ENCODE measurements around the gene ERBB2. TPM values are rescaled to one million over a fixed set of nuclear protein-coding genes. Genes with fewer than 3 reads are reported as not detected.

Gene ERBB2
- total and polyA plus RNA-seq, 9 of the 15 experiments (the other 6 are each of a cell fraction or from before 2014, with no cell fraction given), result 0.74 to 5.6 (median 3.3) TPM

- CTCF ChIA-PET (ENCODE audit: low intra/inter-chr PET ratio), result no interaction called here
- DNase-seq (ENCODE audit: extremely low read depth in 1 of 4, low spot score in 3 of 4) (no peak), FAIRE-seq (no peak), ATAC-seq (peak; percentile 37; the same call in 2 of the 3 replicates)
- Histone ChIP-seq H3K9me1 (ENCODE audit: control insufficient read depth, insufficient read depth, low read length) (no peaks in the 10 kb centered on the region), H3K36me3 (ENCODE audit: control insufficient read depth, insufficient read depth, low read length) (no peaks in the 10 kb centered on the region), H3K27me3 (ENCODE audit: control insufficient read depth in 2 of 2, insufficient read depth in 2 of 2, low read length in 2 of 2) (no peaks in the 10 kb centered on the region), H3K27ac (ENCODE audit: extremely low read depth, low read depth, low read length) (no peak overlapping the region), H2AFZ (ENCODE audit: low read depth, low read length) (no peak overlapping the region), H3K4me2 (ENCODE audit: insufficient read depth, low read length) (no peak overlapping the region), H3K9me3 (replicated peaks; ENCODE audit: control insufficient read depth, insufficient read depth, low read depth, low read length) (no peaks in the 10 kb centered on the region), H3K4me3 (no peak overlapping the region), H3K9ac (ENCODE audit: insufficient read depth in 1 of 2, low read depth in 2 of 2, low read length in 2 of 2) (peak overlapping the region in 1 of 2 experiments; percentile 64; a peak in 2 of 4 replicates), H3K79me2 (ENCODE audit: control insufficient read depth, insufficient read depth, low read length) (no peaks in the 10 kb centered on the region), H4K20me1 (replicated peaks; ENCODE audit: control insufficient read depth, insufficient read depth, low read length) (no peaks in the 10 kb centered on the region), H3K4me1 (replicated peaks in 1 of 2; ENCODE audit: control insufficient read depth in 2 of 2, insufficient read depth in 2 of 2, low read length in 2 of 2) (peaks cover 0 to 13% of the 10 kb centered on the region in 2 experiments; a peak in 2 of 5 replicates)
- intact Hi-C loops (cut with micrococcal nuclease) (no loop called here), in situ Hi-C loops (cut with MboI) (no loop called here)
- BruUV-seq (replicated peaks), result no TSS peak
- WGBS (ENCODE audit: insufficient coverage, low coverage, missing lambda C conversion rate), result 47% methylated on average over 11 of the region's 11 CpGs
- TF ChIP-seq ZNF408 (CRISPR knock-in tag; IDR thresholded peaks at IDR 0.05; ENCODE audit: low read depth) (no peak), KAT8 (IDR thresholded peaks at IDR 0.05; ENCODE audit: low read depth) (no peak), ZBTB1 (CRISPR knock-in tag; IDR thresholded peaks at IDR 0.05; ENCODE audit: borderline replicate concordance, low read depth) (no peak), RUNX1 (IDR thresholded peaks at IDR 0.05; ENCODE audit: low read depth) (no peak), E2F3 (CRISPR knock-in tag; IDR thresholded peaks at IDR 0.05) (no peak), THRB (CRISPR knock-in tag; conservative IDR thresholded peaks at IDR 0.05) (no peak), ZBTB8A (IDR thresholded peaks at IDR 0.05; ENCODE audit: partially characterized antibody) (no peak), SIN3A (IDR thresholded peaks at IDR 0.05; ENCODE audit: borderline replicate concordance in 2 of 2, control insufficient read depth in 1 of 2, low read depth in 2 of 2, low read length in 2 of 2) (no peak), ZNF384 (IDR thresholded peaks at IDR 0.05; ENCODE audit: low read depth, low read length) (no peak), NFE2L1 (tag; IDR thresholded peaks at IDR 0.05; ENCODE audit: borderline replicate concordance, low read depth) (no peak), ZNF717 (CRISPR knock-in tag; IDR thresholded peaks at IDR 0.05) (no peak), ARID1B (IDR thresholded peaks at IDR 0.05) (no peak), ZNF79 (CRISPR knock-in tag; IDR thresholded peaks at IDR 0.05; ENCODE audit: low read depth) (no peak), FOXJ3 (CRISPR knock-in tag; IDR thresholded peaks at IDR 0.05) (no peak), HCFC1 (IDR thresholded peaks at IDR 0.05; ENCODE audit: low read depth, low read length) (no peak)
- POLR2A ChIA-PET, result interaction anchor here (1.0 kb wide), 1 partner anchor 8 kb away, joined by 3 read pairs; no protein-coding TSS in a partner anchor
Observed at GRCh38 chr17:39716879-39717536, 17.1 kb downstream of the ERBB2 start.
